Osteoblast (primary cell): ENCODE measurements around the gene MGAT4A. TPM values are rescaled to one million over a fixed set of nuclear protein-coding genes. Genes with fewer than 3 reads are reported as not detected.

ENCODE experiments used
- DNase-seq: peaks from one replicate; pipeline ENCODE4 v3.0.0; 2011; ENCODE audit warnings: low spot score, mixed read lengths; ENCODE audit not compliant: insufficient read length; ENCODE audit errors: missing footprints
- H2AFZ ChIP-seq: 2 replicates; pipeline ENCODE4 v1.6.0; 2011; ENCODE audit warnings: mild to moderate bottlenecking, low read length
- H3K27ac ChIP-seq: 2 replicates; pipeline ENCODE4 v1.5.1; 2011; ENCODE audit warnings: mild to moderate bottlenecking, low read depth, low read length, moderate library complexity
- H3K27me3 ChIP-seq: 2 replicates; pipeline ENCODE4 v1.6.0; 2012; ENCODE audit warnings: mild to moderate bottlenecking, control low read depth, inconsistent platforms, low read length, moderate library complexity; ENCODE audit not compliant: insufficient read depth
- H3K36me3 ChIP-seq: 2 replicates; pipeline ENCODE4 v1.5.1; 2011; ENCODE audit warnings: mild to moderate bottlenecking, low read length, control low read depth, moderate library complexity; ENCODE audit not compliant: insufficient read depth
- H3K4me1 ChIP-seq: 2 replicates; pipeline ENCODE4 v1.5.1; 2011; ENCODE audit warnings: mild to moderate bottlenecking, low read length, control low read depth, moderate library complexity; ENCODE audit not compliant: insufficient read depth
- H3K4me2 ChIP-seq: 2 replicates; pipeline ENCODE4 v1.6.0; 2011; ENCODE audit warnings: mild to moderate bottlenecking, low read length; ENCODE audit not compliant: insufficient read depth
- H3K4me3 ChIP-seq: fragments of 200-600 bp; sonication (generic); 3 replicates; pipeline ENCODE4 v1.5.1; 2012; ENCODE audit warnings: mild to moderate bottlenecking, low read length, inconsistent platforms; ENCODE audit not compliant: insufficient read depth
- H3K79me2 ChIP-seq: 2 replicates; pipeline ENCODE4 v1.6.0; 2012; ENCODE audit warnings: mild to moderate bottlenecking, low read length, control low read depth, inconsistent platforms; ENCODE audit not compliant: insufficient read depth
- H3K9me3 ChIP-seq: 2 replicates; pipeline ENCODE4 v1.5.1; 2011; ENCODE audit warnings: low read depth, low read length, control low read depth
- H4K20me1 ChIP-seq: 2 replicates; pipeline ENCODE4 v1.6.0; 2012; ENCODE audit warnings: mild to moderate bottlenecking, low read length, control low read depth; ENCODE audit not compliant: insufficient read depth
- total RNA-seq: library from RNA; depleted of rRNA; stranded (reverse); fragments of >200 nt; gene quantifications from 2 replicates; pipeline ENCODE4 v1.2.3, GENCODE V29; 2012
- TF ChIP-seq, protein P1 (sequence below): IDR thresholded peaks from 2 replicates; pipeline ENCODE4 v1.5.1; 2011; ENCODE audit warnings: mild to moderate bottlenecking, low read depth, low read length, moderate library complexity; ENCODE audit errors: extremely low read depth

Gene MGAT4A
- total RNA-seq, 1 donor = 0.36 TPM

DNA sequence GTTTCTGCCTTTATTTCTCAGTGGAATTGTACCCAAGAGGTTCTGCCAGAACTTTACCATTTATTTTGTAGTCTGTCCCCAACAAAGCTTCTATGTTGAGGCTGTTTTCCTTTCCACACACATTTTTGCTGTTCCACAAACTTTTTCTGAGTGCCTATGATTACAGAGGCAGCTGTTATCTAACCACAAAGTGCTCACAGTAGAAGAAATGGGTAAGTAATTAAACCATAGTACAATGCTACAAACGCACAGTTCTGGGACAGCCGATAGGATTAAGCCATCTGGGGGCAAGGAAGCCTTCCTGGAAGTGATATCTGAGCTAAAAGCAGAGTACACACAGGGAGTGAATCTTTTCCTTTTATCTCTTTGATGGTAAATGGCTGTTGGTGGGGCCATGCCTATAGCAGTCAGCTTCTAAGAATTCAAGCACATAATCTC lies 3.9 kb upstream of the MGAT4A start:
- Histone ChIP-seq H3K79me2 (no peaks in the 10 kb centered on the region), H4K20me1 (no peaks in the 10 kb centered on the region), H3K4me1 (no peaks in the 10 kb centered on the region), H3K27ac (no peak overlapping the region), H3K36me3 (no peaks in the 10 kb centered on the region), H3K4me2 (no peak overlapping the region), H3K4me3 (no peak overlapping the region), H2AFZ (no peak overlapping the region), H3K9me3 (no peaks in the 10 kb centered on the region), H3K27me3 (peaks cover 39% of the 10 kb centered on the region)
- TF ChIP-seq, protein P1, sequence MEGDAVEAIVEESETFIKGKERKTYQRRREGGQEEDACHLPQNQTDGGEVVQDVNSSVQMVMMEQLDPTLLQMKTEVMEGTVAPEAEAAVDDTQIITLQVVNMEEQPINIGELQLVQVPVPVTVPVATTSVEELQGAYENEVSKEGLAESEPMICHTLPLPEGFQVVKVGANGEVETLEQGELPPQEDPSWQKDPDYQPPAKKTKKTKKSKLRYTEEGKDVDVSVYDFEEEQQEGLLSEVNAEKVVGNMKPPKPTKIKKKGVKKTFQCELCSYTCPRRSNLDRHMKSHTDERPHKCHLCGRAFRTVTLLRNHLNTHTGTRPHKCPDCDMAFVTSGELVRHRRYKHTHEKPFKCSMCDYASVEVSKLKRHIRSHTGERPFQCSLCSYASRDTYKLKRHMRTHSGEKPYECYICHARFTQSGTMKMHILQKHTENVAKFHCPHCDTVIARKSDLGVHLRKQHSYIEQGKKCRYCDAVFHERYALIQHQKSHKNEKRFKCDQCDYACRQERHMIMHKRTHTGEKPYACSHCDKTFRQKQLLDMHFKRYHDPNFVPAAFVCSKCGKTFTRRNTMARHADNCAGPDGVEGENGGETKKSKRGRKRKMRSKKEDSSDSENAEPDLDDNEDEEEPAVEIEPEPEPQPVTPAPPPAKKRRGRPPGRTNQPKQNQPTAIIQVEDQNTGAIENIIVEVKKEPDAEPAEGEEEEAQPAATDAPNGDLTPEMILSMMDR = no peak
- DNase-seq = no peak

DNA sequence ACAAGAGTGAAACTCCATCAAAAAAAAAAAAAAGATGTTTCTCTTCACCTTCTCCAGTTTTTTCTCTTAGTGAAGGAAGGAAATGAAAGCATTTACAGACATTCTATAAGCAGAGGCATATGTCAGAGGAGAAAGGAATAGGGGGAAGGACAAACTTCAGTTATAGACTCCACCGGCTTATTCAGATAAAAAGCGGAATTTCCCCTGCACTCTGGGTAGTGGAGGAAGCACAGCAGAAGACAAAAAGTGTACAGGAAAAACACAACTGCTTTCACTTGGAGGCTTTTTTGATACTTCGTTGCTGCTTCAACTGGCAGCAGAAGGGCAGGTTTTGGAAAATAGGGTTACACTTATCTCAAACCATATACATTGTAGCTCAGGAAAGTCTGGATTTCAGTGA lies 3.2 kb upstream of the MGAT4A start:
- Histone ChIP-seq H3K36me3 (no peaks in the 10 kb centered on the region), H3K4me1 (no peaks in the 10 kb centered on the region), H3K9me3 (no peaks in the 10 kb centered on the region), H3K79me2 (no peaks in the 10 kb centered on the region), H3K4me2 (no peak overlapping the region), H3K4me3 (no peak overlapping the region), H2AFZ (no peak overlapping the region), H3K27me3 (peaks cover 46% of the 10 kb centered on the region), H4K20me1 (no peaks in the 10 kb centered on the region), H3K27ac (no peak overlapping the region)
- DNase-seq = no peak
- TF ChIP-seq, protein P1 = no peak

DNA sequence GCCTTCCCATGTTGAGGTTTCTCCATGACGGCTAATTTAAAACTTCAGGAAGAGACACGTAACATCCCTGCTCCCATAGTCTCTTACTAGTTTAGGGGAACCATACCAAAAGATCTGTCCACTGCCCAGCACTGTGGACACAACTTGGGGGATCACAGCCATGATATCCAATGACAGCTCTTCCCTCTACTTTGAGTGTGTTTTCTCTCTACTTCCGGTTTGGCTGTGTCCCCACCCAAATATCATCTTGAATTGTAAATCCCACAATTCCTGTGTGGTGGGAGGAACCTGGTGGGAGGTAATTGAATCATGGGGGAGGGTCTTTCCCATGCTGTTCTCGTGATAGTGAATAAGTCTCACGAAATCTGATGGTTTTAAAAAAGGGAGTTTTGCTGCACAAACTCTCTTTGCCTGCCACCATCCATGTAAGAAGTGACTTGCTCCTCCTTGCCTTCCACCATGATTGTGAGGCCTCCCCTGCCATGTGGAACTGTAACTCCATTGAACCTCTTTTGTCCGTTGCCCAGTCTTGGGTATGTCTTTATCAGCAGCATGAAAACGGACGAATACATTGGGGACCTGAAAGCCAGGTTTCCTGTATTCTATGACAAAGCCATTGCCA lies 1.6 kb upstream of the MGAT4A start:
- H3K36me3 ChIP-seq = no peaks in the 10 kb centered on the region
- TF ChIP-seq, protein P1 = no peak
- no peaks in the 10 kb centered on the region for H3K4me1 ChIP-seq
- peaks cover 60% of the 10 kb centered on the region for H3K27me3 ChIP-seq
- no peaks in the 10 kb centered on the region for H4K20me1 ChIP-seq
- no peak overlapping the region for H3K27ac ChIP-seq
- no peak for DNase-seq
- no peaks in the 10 kb centered on the region for H3K79me2 ChIP-seq
- H3K9me3 ChIP-seq = no peaks in the 10 kb centered on the region
- no peak overlapping the region for H2AFZ ChIP-seq
- no peak overlapping the region for H3K4me2 ChIP-seq
- H3K4me3 ChIP-seq = no peak overlapping the region

DNA sequence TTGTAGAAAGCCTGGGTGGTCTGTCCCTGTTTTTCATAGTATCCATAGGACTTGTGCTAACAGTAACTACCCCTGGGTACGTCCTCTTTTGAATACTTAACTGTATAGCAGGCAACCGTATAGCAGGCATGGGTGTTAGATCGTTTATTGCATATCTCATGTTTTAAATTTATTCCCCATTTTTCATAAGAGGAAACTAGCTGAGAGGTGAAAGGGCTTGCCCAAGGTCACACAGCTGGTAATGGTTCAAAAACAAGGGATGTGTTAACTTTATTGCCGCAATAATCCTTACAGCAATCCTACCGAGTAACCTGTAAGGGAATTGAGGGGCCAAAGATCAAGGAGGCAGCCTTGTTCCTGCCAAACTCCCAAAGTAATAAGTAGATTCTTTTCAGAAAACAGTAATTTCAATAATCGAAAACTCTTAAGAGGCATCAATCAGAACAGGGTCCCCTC lies 990 bp upstream of the MGAT4A start:
- Histone ChIP-seq H4K20me1 (no peaks in the 10 kb centered on the region), H3K9me3 (no peaks in the 10 kb centered on the region), H3K36me3 (no peaks in the 10 kb centered on the region), H3K4me2 (peak overlapping the region; percentile 72), H3K27ac (no peak overlapping the region), H2AFZ (no peak overlapping the region), H3K27me3 (peaks cover 66% of the 10 kb centered on the region), H3K79me2 (no peaks in the 10 kb centered on the region), H3K4me3 (no peak overlapping the region), H3K4me1 (no peaks in the 10 kb centered on the region)
- TF ChIP-seq, protein P1 = no peak
- no peak for DNase-seq
